HCT116 (cell line): ENCODE results near the gene ESPN. TPM values are rescaled to one million over a fixed set of nuclear protein-coding genes. Genes with fewer than 3 reads are reported as not detected.

Source experiments
- ATAC-seq: fragments of 200-7000 bp; cut with Tn5 transposase; 2 replicates; pipeline ENCODE4 v1.9.1; 2020; ENCODE audit warnings: mild to moderate bottlenecking, moderate library complexity
- BruUV-seq: library from RNA; stranded (reverse); fragments of 400-500 nt; replicated peaks from 2 replicates; lab custom pipeline; 2021; lab: Mats Ljungman, UMichigan
- CTCF ChIA-PET: fragments of 300-600 bp; sonication (Branson Sonifier 250); formaldehyde crosslinking; loops from one replicate; lab custom pipeline; 2021; ENCODE audit warnings: antibody characterized with exemption; lab: Charles Lee
- POLR2A ChIA-PET: fragments of 300-600, 350-600 bp; sonication (Branson Sonifier 250); formaldehyde crosslinking; loops from one replicate; lab custom pipeline; 2021; ENCODE audit warnings: antibody characterized with exemption; lab: Charles Lee
- RAD21 ChIA-PET, 2 experiments: fragments of 300-600 bp; sonication (Branson Sonifier 250); formaldehyde crosslinking; loops; one replicate each; lab custom pipeline; 2023; ENCODE audit warnings: low total read pairs in 2 of 2; ENCODE audit not compliant: uncharacterized antibody in 2 of 2, unreplicated experiment in 2 of 2, low non-redundant PET in 1 of 2; lab: Charles Lee
- DNase-seq: peaks from one replicate; pipeline ENCODE4 v3.0.0-alpha.2; 2010; ENCODE audit warnings: low read depth, low spot score
- H2AFZ ChIP-seq: fragments of 200-600 bp; shearing (Covaris generic), sonication (generic); 2 replicates; pipeline ENCODE4 v1.6.1; 2017; ENCODE audit warnings: low read depth, mixed run types, mixed read lengths, antibody characterized with exemption, low read length; ENCODE audit not compliant: poor library complexity, severe bottlenecking
- H3K27ac ChIP-seq: 2 replicates; pipeline ENCODE4 v1.5.1; 2012; ENCODE audit warnings: low read depth, low read length
- H3K27me3 ChIP-seq: fragments of 200-600 bp; sonication (generic); 2 replicates; pipeline ENCODE4 v1.6.1; 2016; ENCODE audit warnings: mixed run types, low read length, mixed read lengths; ENCODE audit not compliant: insufficient read depth
- H3K36me3 ChIP-seq, 2 experiments: fragments of 200-500 bp in 1 of 2; fragments of 200-600 bp in 1 of 2; sonication (Bioruptor generic) in 1 of 2; sonication (generic) in 1 of 2; 2 replicates each; pipeline versions ENCODE4 v1.5.1 to v1.6.1; 2014 to 2016; ENCODE audit warnings: low read length in 2 of 2, inconsistent platforms in 1 of 2, mixed read lengths in 1 of 2, mixed run types in 1 of 2; ENCODE audit not compliant: insufficient read depth in 2 of 2, control insufficient read depth in 1 of 2
- H3K4me1 ChIP-seq, 2 experiments: fragments of 200-600 bp in 1 of 2; sonication (generic) in 1 of 2; 2 replicates each; pipeline versions ENCODE4 v1.5.1 to v1.6.1; 2012 to 2017; ENCODE audit warnings: low read length in 2 of 2, inconsistent platforms in 1 of 2, mild to moderate bottlenecking in 1 of 2, mixed read lengths in 1 of 2, mixed run types in 1 of 2, moderate library complexity in 1 of 2; ENCODE audit not compliant: insufficient read depth in 2 of 2, control insufficient read depth in 1 of 2
- H3K4me2 ChIP-seq: fragments of 200-600 bp; sonication (generic); 2 replicates; pipeline ENCODE4 v1.6.1; 2017; ENCODE audit warnings: mixed run types, low read length, mixed read lengths
- H3K4me3 ChIP-seq, 2 experiments: fragments of 200-600 bp in 1 of 2; sonication (generic) in 1 of 2; replicated peaks in 1 of 2; 2 replicates each; pipeline ENCODE4 v1.5.1; 2011 to 2016; ENCODE audit warnings: low read length in 2 of 2, control low read depth in 1 of 2, low read depth in 1 of 2, mild to moderate bottlenecking in 1 of 2, mixed read lengths in 1 of 2, mixed run types in 1 of 2
- H3K79me2 ChIP-seq: fragments of 200-600 bp; sonication (generic); 2 replicates; pipeline ENCODE4 v1.6.1; 2017; ENCODE audit warnings: mild to moderate bottlenecking, mixed run types, low read length, moderate library complexity, mixed read lengths; ENCODE audit not compliant: insufficient read depth
- H3K9ac ChIP-seq: fragments of 200-600 bp; sonication (generic); 2 replicates; pipeline ENCODE4 v1.6.1; 2016; ENCODE audit warnings: low read length, mixed read lengths
- H3K9me2 ChIP-seq: fragments of 200-600 bp; sonication (generic), shearing (Covaris generic); 2 replicates; pipeline ENCODE4 v1.6.1; 2017; ENCODE audit warnings: mixed run types, mild to moderate bottlenecking, moderate library complexity; ENCODE audit not compliant: insufficient read depth
- H3K9me3 ChIP-seq, 2 experiments: fragments of 200-500 bp in 1 of 2; fragments of 200-600 bp in 1 of 2; sonication (Bioruptor generic) in 1 of 2; sonication (generic) in 1 of 2; 2 replicates each; pipeline ENCODE4 v1.6.1; 2014 to 2017; ENCODE audit warnings: low read length in 2 of 2, mixed read lengths in 2 of 2, inconsistent platforms in 1 of 2, low read depth in 1 of 2, mild to moderate bottlenecking in 1 of 2, mixed run types in 1 of 2, moderate library complexity in 1 of 2; ENCODE audit not compliant: control insufficient read depth in 1 of 2, insufficient read depth in 1 of 2
- H4K20me1 ChIP-seq: fragments of 200-600 bp; sonication (generic), shearing (Covaris generic); 2 replicates; pipeline ENCODE4 v1.6.1; 2017; ENCODE audit warnings: mixed run types, mild to moderate bottlenecking, moderate library complexity; ENCODE audit not compliant: insufficient read depth
- EZH2phosphoT487 ChIP-seq: fragments of 200-600 bp; IDR thresholded peaks from 2 replicates; pipeline ENCODE4 v1.6.1; 2018; ENCODE audit warnings: antibody characterized with exemption, borderline replicate concordance
- POLR2A ChIP-seq: IDR thresholded peaks from 2 replicates; pipeline ENCODE4 v1.7.0; 2011; ENCODE audit warnings: borderline replicate concordance; ENCODE audit not compliant: insufficient read depth, insufficient read length; ENCODE audit errors: extremely low read depth
- RAD21 ChIP-seq: IDR thresholded peaks from 2 replicates; pipeline ENCODE4 v1.6.1; 2012; ENCODE audit warnings: low read depth, mild to moderate bottlenecking
- SIN3A ChIP-seq: IDR thresholded peaks from 2 replicates; pipeline ENCODE4 v1.6.1; 2012; ENCODE audit warnings: low read depth
- SP1 ChIP-seq: IDR thresholded peaks from 2 replicates; pipeline ENCODE4 v1.6.1; 2012; ENCODE audit warnings: low read depth
- TCF7L2 ChIP-seq: IDR thresholded peaks from 2 replicates; pipeline ENCODE4 v1.7.0; 2011; ENCODE audit warnings: borderline replicate concordance, inconsistent platforms; ENCODE audit not compliant: insufficient read depth, insufficient read length; ENCODE audit errors: extremely low read depth
- YY1 ChIP-seq: IDR thresholded peaks from 2 replicates; pipeline ENCODE4 v1.6.1; 2011; ENCODE audit warnings: low read length, low read depth, moderate library complexity, mild to moderate bottlenecking; ENCODE audit not compliant: insufficient replicate concordance; ENCODE audit errors: extremely low read depth
- ZNF274 ChIP-seq: fragments of 200-500 bp; sonication (Bioruptor generic); IDR thresholded peaks from 2 replicates; pipeline ENCODE4 v1.6.1; 2014; ENCODE audit warnings: mild to moderate bottlenecking, low read depth, low read length, inconsistent platforms
- intact Hi-C: fragments of 100-400 bp; cut with micrococcal nuclease; formaldehyde crosslinking; loops from 2 replicates; pipeline ENCODE4 v1.10.0; 2022
- total RNA-seq: library from RNA; stranded (reverse); gene quantifications from one replicate; pipeline ENCODE4 v1.2.1, GENCODE V29; 2021; ENCODE audit not compliant: unreplicated experiment
- TF ChIP-seq, protein P1 (sequence below), 3 experiments: fragments of 200-600 bp in 1 of 3; sonication (generic) in 1 of 3; IDR thresholded peaks in 2 of 3; conservative IDR thresholded peaks in 1 of 3; 2 replicates each; pipeline ENCODE4 v1.5.1; 2012 to 2017; ENCODE audit warnings: low read depth in 2 of 3, low read length in 2 of 3, antibody characterized with exemption in 1 of 3, borderline replicate concordance in 1 of 3, control low read depth in 1 of 3, mild to moderate bottlenecking in 1 of 3, mixed read lengths in 1 of 3, mixed run types in 1 of 3, moderate library complexity in 1 of 3; ENCODE audit not compliant: insufficient read depth in 1 of 3
- TF ChIP-seq, protein P2 (sequence below): IDR thresholded peaks from 2 replicates; pipeline ENCODE4 v1.6.1; 2012
- TF ChIP-seq, protein P3 (sequence below): IDR thresholded peaks from 2 replicates; pipeline ENCODE4 v1.6.1; 2011; ENCODE audit warnings: mild to moderate bottlenecking, low read length, moderate library complexity; ENCODE audit not compliant: insufficient replicate concordance; ENCODE audit errors: extremely low read depth

Gene ESPN
- total RNA-seq, 1 experiment from 2014 or later = 114 TPM

DNA sequence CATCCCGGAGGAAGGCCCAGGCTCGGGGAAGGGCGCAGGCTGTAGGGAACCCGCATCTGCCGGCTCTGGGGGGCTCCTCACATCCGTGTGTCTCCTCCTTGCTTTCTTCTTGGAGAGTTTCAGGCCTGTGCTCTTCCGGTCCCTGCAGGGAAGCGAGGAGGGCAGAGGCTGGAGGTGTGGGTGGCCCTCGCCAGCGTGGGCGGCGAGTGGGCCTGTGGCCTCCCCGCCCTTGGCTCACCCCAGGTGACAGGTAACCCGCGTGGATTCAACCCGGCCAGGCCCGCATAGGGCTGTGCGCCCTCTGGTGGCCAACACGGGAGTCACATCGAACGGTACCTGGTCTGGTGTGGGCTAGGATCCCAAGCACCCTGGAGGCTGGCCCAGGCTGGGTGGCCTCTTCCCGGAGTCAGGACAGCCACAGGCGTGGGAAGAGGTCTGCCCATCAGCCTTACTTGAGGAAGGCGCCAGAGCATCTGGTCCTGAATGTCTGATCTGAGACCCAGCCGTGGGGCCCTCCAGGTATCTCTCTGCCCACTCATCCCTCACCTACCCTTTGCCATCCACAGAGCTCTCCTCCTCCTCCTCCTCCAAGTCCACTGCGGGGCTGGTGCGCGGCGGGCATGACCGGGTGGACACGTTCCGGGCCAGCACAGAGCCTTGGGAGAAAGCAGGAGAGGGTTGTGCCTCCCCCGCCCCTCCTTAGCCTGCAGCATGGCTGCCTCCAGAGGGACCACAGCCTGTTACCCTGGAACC, 51.0 kb downstream of the ESPN start:
- Histone ChIP-seq H3K27me3 (no peaks in the 10 kb centered on the region), H3K27ac (peak overlapping the region; percentile 33; the same call in 1 of the 2 replicates), H3K79me2 (no peaks in the 10 kb centered on the region), H3K4me1 (peaks cover 31 to 47% of the 10 kb centered on the region in 2 experiments), H3K9ac (no peak overlapping the region), H3K4me2 (peak overlapping the region; percentile 29), H2AFZ (no peak overlapping the region), H3K36me3 (no peaks in the 10 kb centered on the region; a peak in 1 of 4 replicates), H3K9me2 (no peaks in the 10 kb centered on the region)
- DNase-seq = no peak
- RAD21 ChIA-PET = no interaction called here
- no TSS peak for BruUV-seq
- TF ChIP-seq, protein P1, sequence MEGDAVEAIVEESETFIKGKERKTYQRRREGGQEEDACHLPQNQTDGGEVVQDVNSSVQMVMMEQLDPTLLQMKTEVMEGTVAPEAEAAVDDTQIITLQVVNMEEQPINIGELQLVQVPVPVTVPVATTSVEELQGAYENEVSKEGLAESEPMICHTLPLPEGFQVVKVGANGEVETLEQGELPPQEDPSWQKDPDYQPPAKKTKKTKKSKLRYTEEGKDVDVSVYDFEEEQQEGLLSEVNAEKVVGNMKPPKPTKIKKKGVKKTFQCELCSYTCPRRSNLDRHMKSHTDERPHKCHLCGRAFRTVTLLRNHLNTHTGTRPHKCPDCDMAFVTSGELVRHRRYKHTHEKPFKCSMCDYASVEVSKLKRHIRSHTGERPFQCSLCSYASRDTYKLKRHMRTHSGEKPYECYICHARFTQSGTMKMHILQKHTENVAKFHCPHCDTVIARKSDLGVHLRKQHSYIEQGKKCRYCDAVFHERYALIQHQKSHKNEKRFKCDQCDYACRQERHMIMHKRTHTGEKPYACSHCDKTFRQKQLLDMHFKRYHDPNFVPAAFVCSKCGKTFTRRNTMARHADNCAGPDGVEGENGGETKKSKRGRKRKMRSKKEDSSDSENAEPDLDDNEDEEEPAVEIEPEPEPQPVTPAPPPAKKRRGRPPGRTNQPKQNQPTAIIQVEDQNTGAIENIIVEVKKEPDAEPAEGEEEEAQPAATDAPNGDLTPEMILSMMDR (IDR thresholded peaks at IDR 0.05 in 2 of 3, conservative IDR thresholded peaks at IDR 0.05 in 1 of 3; ENCODE audit: borderline replicate concordance in 1 of 3, insufficient read depth in 1 of 3, low read depth in 2 of 3, low read length in 2 of 3) = peak; percentile 62 to 96 (median 93); a peak in 5 of 6 replicates
- TF ChIP-seq POLR2A = no peak
- TF ChIP-seq SP1 = no peak
- TF ChIP-seq, all 23 proteins: peak for 1
- ChIA-PET POLR2A (interaction anchor here (0.5 kb wide), 1 partner anchor 53 kb away, joined by 3 read pairs; no protein-coding TSS in a partner anchor), CTCF (interaction anchor here (0.9 to 1.7 kb wide), 3 partner anchors 27 to 237 kb away, joined by 3 to 4 read pairs (median 3); no protein-coding TSS in a partner anchor)
- no peaks in the 10 kb centered on the region for H4K20me1 ChIP-seq
- no peaks in the 10 kb centered on the region for H3K9me3 ChIP-seq
- intact Hi-C loops = loop anchor here (2.0 kb wide), 1 partner anchor 229 kb away; no protein-coding TSS in a partner anchor
- H3K4me3 ChIP-seq = no peak overlapping the region
- peak; percentile 67 for ATAC-seq

DNA sequence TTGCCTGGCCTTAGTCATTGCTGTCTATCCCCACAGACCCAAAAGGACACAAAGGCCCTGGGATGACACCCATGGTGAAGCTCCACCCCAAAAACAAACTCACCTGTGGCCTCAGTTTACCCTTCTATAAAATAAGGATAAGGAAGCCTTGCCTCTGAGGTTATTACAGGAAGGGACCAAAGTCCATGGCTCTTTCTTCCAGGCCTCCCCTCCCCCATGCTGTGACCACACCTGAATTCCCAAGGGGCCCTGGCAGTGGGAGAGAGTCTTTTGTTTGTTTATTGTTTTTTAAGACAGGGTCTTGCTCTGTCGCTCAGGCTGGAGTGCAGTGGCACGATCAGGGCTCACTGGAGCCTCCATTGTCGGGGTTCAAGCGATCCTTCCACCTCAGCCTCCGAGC, 51.9 kb downstream of the ESPN start:
- DNase-seq (no peak), ATAC-seq (no peak)
- Histone ChIP-seq H2AFZ (no peak overlapping the region), H3K4me2 (peak overlapping the region; percentile 40), H3K27ac (no peak overlapping the region), H3K4me1 (peaks cover 26 to 38% of the 10 kb centered on the region in 2 experiments), H3K36me3 (no peaks in the 10 kb centered on the region), H3K79me2 (no peaks in the 10 kb centered on the region), H3K4me3 (no peak overlapping the region), H3K27me3 (no peaks in the 10 kb centered on the region), H3K9me2 (no peaks in the 10 kb centered on the region), H3K9ac (no peak overlapping the region), H3K9me3 (no peaks in the 10 kb centered on the region), H4K20me1 (no peaks in the 10 kb centered on the region)
- no TSS peak for BruUV-seq
- CTCF ChIA-PET = interaction anchor here (0.9 to 1.7 kb wide), 3 partner anchors 28 to 238 kb away, joined by 3 to 4 read pairs (median 3); no protein-coding TSS in a partner anchor
- intact Hi-C loops = no loop called here
- RAD21 ChIA-PET = no interaction called here
- POLR2A ChIA-PET = no interaction called here
- TF ChIP-seq EZH2phosphoT487 = no peak
- TF ChIP-seq ZNF274 = no peak
- TF ChIP-seq SIN3A = no peak
- TF ChIP-seq, protein P2, sequence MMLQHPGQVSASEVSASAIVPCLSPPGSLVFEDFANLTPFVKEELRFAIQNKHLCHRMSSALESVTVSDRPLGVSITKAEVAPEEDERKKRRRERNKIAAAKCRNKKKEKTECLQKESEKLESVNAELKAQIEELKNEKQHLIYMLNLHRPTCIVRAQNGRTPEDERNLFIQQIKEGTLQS = no peak
- no peak for TF ChIP-seq TCF7L2
- no peak for TF ChIP-seq POLR2A
- no peak for TF ChIP-seq RAD21
- TF ChIP-seq, protein P3, sequence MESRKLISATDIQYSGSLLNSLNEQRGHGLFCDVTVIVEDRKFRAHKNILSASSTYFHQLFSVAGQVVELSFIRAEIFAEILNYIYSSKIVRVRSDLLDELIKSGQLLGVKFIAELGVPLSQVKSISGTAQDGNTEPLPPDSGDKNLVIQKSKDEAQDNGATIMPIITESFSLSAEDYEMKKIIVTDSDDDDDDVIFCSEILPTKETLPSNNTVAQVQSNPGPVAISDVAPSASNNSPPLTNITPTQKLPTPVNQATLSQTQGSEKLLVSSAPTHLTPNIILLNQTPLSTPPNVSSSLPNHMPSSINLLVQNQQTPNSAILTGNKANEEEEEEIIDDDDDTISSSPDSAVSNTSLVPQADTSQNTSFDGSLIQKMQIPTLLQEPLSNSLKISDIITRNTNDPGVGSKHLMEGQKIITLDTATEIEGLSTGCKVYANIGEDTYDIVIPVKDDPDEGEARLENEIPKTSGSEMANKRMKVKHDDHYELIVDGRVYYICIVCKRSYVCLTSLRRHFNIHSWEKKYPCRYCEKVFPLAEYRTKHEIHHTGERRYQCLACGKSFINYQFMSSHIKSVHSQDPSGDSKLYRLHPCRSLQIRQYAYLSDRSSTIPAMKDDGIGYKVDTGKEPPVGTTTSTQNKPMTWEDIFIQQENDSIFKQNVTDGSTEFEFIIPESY = no peak
- TF ChIP-seq YY1 = no peak
